ENCODE measurements around the gene TMEM161A.

The TMEM161A gene

GRCh38 chr19:19120308-19121231 is 17.7 kb downstream of the TMEM161A start:
- DNase-seq (ENCODE audit: low read depth), result no peak

GRCh38 chr19:19119325-19120237 is 18.7 kb downstream of the TMEM161A start:
- no peak for DNase-seq (ENCODE audit: low read depth)
- H3K4me3 ChIP-seq (ENCODE audit: low read depth, low read length), result no peak overlapping the region
- TF ChIP-seq CTCF (IDR thresholded peaks at IDR 0.05; ENCODE audit: low read depth, low read length, missing control alignments), result no peak

More at GRCh38 chr19:19120308-19121231, 17.7 kb downstream of the TMEM161A start:
- no peak overlapping the region for H3K4me3 ChIP-seq (ENCODE audit: low read depth, low read length)
- TF ChIP-seq CTCF (IDR thresholded peaks at IDR 0.05; ENCODE audit: low read depth, low read length, missing control alignments), result no peak

GRCh38 chr19:19115954-19116353 is 22.3 kb downstream of the TMEM161A start:
- peak; percentile 21 for DNase-seq (ENCODE audit: low read depth)
- peak; percentile 81 for TF ChIP-seq CTCF (IDR thresholded peaks at IDR 0.05; ENCODE audit: low read depth, low read length, missing control alignments)

GRCh38 chr19:19113040-19113626 is 25.1 kb downstream of the TMEM161A start:
- no peak for DNase-seq (ENCODE audit: low read depth)
- H3K4me3 ChIP-seq (ENCODE audit: low read depth, low read length), result no peak overlapping the region
- no peak for TF ChIP-seq CTCF (IDR thresholded peaks at IDR 0.05; ENCODE audit: low read depth, low read length, missing control alignments)

More at GRCh38 chr19:19115954-19116353, 22.3 kb downstream of the TMEM161A start:
- H3K4me3 ChIP-seq (ENCODE audit: low read depth, low read length), result no peak overlapping the region

GRCh38 chr19:19111967-19112580 is 26.2 kb downstream of the TMEM161A start:
- no peak overlapping the region for H3K4me3 ChIP-seq (ENCODE audit: low read depth, low read length)
- no peak for TF ChIP-seq CTCF (IDR thresholded peaks at IDR 0.05; ENCODE audit: low read depth, low read length, missing control alignments)
- DNase-seq (ENCODE audit: low read depth), result no peak

GRCh38 chr19:19111136-19111835 is 27.0 kb downstream of the TMEM161A start:
- H3K4me3 ChIP-seq (ENCODE audit: low read depth, low read length), result no peak overlapping the region
- TF ChIP-seq CTCF (IDR thresholded peaks at IDR 0.05; ENCODE audit: low read depth, low read length, missing control alignments), result no peak
- DNase-seq (ENCODE audit: low read depth), result no peak

All from GM12864 (cell line).